ENCODE measurements around the gene GCLC.
"Not testable (repeated sequence)": the region's sequence is repeated elsewhere in the genome, so short reads cannot be mapped to it uniquely, and the experiment has no call there.

The GCLC gene

DNA sequence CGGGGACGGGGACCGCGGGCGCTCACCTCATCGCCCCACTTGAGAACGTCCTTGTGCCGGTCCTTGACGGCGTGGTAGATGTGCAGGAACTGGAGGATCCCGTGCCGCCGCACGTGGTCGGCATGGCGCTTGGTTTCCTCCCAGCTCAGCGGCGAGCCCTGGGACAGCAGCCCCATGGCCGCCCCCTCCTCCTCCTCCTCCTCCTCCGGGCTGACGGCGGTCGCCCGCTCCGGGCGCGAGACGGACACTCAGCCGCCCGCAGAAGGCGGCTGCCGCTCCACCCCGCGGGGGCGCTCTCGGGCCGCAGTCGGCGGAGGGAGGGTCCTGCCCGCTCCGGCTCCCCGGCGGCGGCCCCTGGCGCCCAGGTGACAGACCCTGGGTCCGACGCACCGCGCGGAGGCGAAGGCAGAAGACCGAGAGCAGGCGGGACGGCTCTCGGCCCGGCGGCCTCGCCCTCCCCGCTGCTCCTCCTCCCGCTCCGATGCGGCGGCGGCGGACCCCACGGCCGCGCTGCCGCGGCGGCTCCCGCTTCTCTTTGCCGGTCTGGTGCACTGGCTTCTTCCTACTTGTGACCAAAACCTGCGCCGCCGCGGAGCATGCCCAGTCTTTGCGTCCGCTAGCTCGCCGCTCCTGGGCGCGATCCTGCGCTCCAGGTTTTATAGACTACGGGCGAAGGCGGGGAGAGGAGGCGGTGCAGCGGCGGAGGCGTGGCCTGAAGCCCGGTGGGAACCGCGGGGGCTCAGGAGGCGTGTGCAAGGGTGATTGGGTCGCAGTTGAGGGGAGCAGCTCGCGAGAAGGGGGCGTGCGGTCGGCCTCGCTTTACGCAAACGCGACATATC lies at the start of gene GCLC:
TSS of gene GCLC (minus strand) at position 632 of the 839 bp plus-strand sequence. CDS start at position 176, 456 bp downstream.
- DNase-seq: peak; percentile 82

GRCh38 chr6:53594596-53594995 lies 49.7 kb upstream of the GCLC start:
- no peak for DNase-seq

DNA sequence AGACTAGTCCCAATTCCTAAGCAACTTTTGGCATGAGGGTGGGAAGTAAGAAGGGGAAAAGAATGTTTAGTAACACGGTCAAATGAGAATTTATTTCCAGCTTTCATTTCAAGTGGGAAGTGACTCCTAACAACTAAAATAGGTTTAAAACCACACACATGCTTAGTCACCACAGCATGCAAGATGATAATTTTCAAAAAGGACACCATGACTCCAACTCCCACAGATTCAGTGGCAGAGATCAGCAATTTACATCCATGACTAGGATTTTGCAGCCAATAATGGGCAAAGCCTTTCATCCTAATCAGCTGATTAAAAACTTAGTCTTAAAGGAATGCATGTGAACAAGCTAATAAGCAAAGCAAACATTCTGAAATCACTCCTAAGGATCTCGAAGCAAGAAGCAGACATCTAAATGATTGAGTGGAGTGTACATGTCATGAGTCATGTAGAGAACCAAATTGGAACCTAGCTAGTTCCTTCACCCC lies 48.1 kb upstream of the GCLC start:
- DNase-seq: no peak

GRCh38 chr6:53591873-53592272 lies 47.0 kb upstream of the GCLC start:
- DNase-seq: no peak

GRCh38 chr6:53588816-53589509 lies 44.1 kb upstream of the GCLC start:
- DNase-seq: no peak

GRCh38 chr6:53587291-53587690 lies 42.4 kb upstream of the GCLC start:
- DNase-seq: no peak

DNA sequence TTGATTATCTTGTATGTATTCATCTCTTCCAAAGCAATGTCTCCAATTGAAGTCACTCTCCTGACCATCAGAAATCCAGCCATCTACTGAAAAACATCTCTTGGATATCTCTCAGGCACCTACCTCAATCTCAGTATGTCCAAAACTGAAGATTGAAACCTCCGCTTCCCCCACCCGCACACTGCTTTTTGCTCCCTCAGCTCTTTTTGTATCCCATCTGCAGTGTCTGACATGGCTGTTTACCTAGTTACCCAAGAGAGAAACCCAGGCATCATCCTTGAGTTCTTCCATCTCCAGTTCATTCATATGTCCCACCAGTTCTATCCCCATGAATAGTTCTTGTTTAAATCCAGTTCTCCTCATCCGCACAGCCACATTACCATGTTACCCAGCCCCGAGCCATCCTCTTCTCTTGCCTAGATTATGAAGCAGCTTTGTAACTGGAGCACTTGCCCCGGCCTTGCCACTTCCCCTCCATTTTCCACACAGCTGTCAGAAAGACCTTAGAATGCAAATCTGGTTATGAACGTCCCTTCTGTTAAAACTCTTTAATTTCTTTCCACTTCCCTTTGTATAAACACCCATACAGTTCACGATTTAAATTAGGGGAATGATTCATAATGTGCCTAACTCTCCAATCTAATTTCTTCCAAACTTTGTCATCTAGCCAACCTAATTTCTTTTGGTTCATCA lies 40.5 kb upstream of the GCLC start:
- DNase-seq: no peak

- no peak for DNase-seq
Observed at GRCh38 chr6:53584726-53585125, 39.8 kb upstream of the GCLC start.

- no peak for DNase-seq
Observed at GRCh38 chr6:53583451-53583850, 38.5 kb upstream of the GCLC start.

DNA sequence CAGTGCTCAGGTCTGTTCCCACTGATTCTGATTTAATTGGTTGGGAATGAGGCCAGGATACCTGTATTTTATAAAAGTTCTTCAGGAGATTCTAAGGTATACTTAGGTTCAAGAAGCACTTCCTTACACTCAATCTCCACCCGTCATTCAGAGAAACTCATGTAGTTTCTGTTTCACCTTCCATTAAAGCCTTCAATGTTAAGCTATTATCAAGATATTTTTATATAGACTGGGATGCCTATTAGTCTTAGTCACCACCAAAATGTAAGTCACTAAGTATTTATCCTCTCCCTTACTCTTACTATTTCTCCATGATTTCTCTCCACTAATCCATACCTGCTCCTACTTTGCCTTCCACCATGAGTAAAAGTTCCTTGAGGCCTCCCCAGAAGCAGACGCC lies 38.1 kb upstream of the GCLC start:
- no peak for DNase-seq

GRCh38 chr6:53581856-53582255 lies 37.0 kb upstream of the GCLC start:
- DNase-seq: no peak

DNA sequence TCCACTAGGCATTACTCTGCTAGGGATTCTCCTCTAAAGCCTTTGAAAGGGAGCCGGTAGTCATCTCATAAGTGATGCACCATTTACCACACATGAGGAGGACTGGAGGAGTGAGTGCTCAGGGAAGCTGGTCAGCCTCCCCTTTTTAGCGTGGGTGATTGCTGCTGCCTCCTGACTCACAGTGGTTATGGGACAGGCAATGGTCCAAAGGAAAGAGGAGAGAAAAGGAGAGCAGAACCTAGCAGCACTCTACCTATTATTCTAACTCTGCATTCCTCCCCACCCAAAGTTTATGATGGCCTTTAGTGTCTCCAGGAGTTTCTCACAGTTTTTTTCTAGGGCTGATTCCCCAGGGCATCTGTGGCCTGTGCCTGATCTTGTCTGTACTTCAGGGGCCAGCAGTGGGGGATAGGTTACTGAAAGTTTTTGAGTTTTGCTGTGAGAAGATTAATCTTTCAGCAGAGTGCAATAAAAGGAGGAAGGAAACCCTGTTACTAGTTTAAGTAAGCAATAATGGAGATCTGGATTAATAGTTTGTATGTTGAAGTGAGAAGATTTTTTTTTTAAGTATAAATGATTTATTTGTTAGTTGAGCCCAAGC lies 36.4 kb upstream of the GCLC start:
- no peak for DNase-seq

DNA sequence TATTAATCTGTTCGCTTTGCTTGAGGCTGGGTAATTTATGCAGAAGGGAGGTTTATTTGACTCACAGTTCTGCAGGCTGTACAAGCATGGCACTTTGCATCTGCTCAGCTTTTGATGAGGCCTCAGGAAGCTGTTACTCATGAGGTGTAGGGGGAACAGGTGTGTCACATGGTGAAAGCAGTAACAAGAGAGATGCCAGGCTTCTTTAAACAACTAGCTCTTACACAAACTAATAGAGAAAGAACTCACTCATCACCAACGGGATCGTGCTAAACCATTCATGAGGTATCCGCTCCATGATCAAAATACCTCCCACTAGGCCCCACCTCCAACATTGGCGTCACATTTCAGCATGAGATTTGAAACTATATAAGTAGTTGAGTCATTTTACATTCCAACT lies 34.4 kb upstream of the GCLC start:
- no peak for DNase-seq

GRCh38 chr6:53578371-53578770 lies 33.5 kb upstream of the GCLC start:
- no peak for DNase-seq

- DNase-seq: no peak
Observed at GRCh38 chr6:53573299-53573698, 28.4 kb upstream of the GCLC start.

DNA sequence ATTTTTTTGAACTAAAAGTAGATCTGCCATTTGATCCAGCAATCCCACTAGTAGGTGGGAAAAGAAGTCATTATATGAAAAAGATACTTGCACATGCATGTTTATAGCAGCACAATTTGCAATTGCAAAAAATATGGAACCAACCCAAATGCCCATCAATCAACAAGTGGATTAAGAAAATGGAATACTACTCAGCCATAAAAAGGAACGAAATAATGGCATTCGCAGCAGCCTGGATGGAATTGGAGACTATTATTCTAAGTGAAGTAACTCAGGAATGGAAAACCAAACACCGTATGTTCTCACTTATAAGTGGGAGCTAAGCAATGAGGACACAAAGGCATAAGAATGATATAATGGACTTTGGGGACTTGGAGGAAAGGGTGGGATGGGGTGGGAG lies 27.5 kb upstream of the GCLC start:
- not testable (repeated sequence) for DNase-seq

- DNase-seq: no peak
Observed at GRCh38 chr6:53568776-53569616, 24.1 kb upstream of the GCLC start.

DNA sequence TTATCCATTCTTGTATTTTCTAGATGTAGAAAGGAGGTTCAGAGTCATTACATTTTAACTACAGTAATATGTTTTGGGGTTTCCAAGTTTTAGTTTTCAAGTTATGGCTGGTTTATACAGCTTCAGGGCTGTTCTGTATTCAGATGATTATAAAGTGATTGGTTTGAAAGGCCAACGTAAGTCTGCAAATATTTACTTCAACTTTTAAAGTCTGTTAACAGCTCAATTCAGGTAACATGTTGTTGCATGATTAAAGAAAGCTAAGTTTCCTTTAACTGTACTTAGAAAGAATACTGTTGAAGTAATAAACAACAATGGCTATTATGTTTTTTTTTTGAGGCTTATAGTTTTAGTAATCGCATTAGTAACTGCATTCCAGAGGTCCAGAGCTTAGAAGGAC lies 22.8 kb upstream of the GCLC start:
- DNase-seq: no peak

GRCh38 chr6:53566755-53567154 lies 21.9 kb upstream of the GCLC start:
- DNase-seq: no peak

DNA sequence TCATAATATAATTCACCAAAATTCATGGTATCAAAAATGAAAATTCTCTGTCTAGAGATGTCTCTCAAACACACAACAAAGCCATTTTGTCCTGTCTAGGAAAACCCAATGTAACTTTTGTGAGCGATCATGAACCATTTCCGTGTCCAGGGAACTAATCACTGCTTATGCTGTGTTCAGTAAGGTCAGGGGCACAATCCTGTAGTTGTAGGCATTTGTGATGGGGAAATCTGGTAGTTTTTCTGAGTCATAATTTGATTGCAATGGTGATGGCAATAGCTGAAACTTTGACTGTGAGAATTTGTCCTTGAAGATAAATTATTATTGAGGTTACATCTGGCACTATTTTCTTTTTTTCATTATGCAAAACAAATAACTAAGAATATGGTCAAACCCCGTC lies 21.0 kb upstream of the GCLC start:
- no peak for DNase-seq

DNA sequence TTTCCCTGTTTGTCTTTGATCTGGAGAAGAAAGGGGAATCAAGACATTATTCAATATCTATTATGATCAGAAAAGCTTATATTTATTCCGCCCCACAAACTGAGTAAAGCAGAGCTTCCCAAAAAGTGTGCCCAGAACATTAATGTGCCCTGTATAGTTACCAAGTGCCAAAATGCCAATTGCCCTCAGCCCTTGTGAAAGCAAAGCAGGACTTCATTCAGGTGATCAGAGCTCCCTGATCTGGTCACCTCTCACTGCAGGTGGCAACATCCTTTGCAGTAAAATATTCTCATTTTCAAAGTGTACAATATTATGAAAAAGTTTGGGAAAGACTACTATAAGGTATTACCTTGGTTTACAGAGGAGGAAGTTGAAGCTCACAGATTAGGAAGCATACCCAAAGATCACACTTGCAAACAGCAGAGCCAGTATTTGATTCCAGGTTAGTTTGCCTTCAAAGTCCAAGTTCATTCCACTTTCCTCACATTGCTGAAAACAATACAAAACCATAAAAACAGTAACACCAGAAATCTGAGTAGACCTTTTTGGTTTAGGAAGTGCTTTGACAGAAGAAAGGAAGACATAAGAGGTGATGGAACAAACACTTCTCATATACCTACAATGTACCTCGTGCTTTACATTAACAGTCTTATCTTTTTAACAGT lies 19.6 kb upstream of the GCLC start:
- no peak for DNase-seq
